ENCODE data around the gene MEN1. TPM values are rescaled to one million over a fixed set of nuclear protein-coding genes. Genes with fewer than 3 reads are reported as not detected.
A peak's percentile ranks its signal among the peaks of the same experiment; 100 is the strongest.

MEN1 gene
- total and polyA plus RNA-seq, 8 donors = 26.9 to 46.5 (median 37.0) TPM

GRCh38 chr11:64790205-64791095 is 19.9 kb downstream of the MEN1 start:
- intact Hi-C loops (cut with DNase I) = no loop called here

DNA sequence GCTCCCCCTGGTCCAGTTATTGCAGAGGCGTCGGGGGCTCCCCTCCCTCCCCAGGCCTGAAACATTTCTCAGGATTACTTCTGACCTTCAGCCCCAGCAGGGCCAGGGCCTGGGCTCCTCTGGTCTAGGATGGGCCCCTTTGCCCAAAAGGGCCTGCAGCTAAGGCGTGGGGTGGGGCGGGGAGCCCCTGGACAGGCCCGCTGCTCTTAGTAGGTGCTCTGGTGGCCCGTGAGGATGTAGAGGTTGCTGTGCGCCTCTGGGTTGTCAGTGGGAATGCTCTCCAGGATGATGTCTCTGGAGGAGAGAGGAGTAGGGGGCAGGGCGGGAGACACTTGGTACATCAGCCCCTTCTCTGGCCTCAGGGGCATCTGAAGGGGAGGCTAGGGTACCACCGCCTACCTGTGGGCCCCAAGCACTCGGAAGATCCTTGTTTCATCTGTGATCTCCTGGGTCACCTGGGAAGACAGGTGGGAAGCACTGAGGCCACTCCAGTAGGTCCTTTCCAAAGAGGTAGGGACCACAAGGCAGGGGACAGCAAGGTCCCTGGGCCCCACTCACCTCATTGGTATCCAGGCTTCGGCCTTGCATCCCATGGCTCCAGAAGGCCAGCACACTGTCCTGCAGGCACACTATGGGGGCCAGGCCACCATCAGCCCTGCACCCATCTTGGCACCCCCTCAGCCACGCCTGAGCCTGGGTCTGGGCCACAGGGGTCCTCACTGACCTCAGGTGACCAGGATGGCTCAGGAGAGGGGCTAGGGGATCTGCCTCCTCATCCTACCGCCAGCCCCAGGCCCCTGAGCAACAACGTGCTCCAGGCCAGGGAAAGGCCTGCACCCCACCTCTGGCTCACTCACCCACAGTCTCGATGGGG is 20.8 kb downstream of the MEN1 start:
- no peaks in the 10 kb centered on the region for H3K27me3 ChIP-seq
- H3K4me1 ChIP-seq = peaks cover 0 to 9% of the 10 kb centered on the region in 2 donors
- no peaks in the 10 kb centered on the region for H3K9me3 ChIP-seq
- H3K4me3 ChIP-seq = no peak overlapping the region
- intact Hi-C loops (cut with DNase I) = no loop called here
- no peak overlapping the region for H3K27ac ChIP-seq
- ATAC-seq (no peak), DNase-seq (peak in 1 of 4 donors; percentile 27)
- peaks cover 0 to 44% of the 10 kb centered on the region in 2 donors for H3K36me3 ChIP-seq
- no peak for TF ChIP-seq CTCF (IDR thresholded peaks at IDR 0.05)

More at GRCh38 chr11:64790205-64791095, 19.9 kb downstream of the MEN1 start:
- DNase-seq (peak in 2 of 4 donors; percentile 31 to 58), ATAC-seq (no peak)
- TF ChIP-seq CTCF (IDR thresholded peaks at IDR 0.05) = no peak
- peaks cover 0 to 44% of the 10 kb centered on the region in 2 donors for H3K36me3 ChIP-seq
- no peak overlapping the region for H3K4me3 ChIP-seq
- H3K27ac ChIP-seq = no peak overlapping the region
- H3K27me3 ChIP-seq = no peaks in the 10 kb centered on the region
- peaks cover 0 to 9% of the 10 kb centered on the region in 2 donors for H3K4me1 ChIP-seq
- H3K9me3 ChIP-seq = no peaks in the 10 kb centered on the region

DNA sequence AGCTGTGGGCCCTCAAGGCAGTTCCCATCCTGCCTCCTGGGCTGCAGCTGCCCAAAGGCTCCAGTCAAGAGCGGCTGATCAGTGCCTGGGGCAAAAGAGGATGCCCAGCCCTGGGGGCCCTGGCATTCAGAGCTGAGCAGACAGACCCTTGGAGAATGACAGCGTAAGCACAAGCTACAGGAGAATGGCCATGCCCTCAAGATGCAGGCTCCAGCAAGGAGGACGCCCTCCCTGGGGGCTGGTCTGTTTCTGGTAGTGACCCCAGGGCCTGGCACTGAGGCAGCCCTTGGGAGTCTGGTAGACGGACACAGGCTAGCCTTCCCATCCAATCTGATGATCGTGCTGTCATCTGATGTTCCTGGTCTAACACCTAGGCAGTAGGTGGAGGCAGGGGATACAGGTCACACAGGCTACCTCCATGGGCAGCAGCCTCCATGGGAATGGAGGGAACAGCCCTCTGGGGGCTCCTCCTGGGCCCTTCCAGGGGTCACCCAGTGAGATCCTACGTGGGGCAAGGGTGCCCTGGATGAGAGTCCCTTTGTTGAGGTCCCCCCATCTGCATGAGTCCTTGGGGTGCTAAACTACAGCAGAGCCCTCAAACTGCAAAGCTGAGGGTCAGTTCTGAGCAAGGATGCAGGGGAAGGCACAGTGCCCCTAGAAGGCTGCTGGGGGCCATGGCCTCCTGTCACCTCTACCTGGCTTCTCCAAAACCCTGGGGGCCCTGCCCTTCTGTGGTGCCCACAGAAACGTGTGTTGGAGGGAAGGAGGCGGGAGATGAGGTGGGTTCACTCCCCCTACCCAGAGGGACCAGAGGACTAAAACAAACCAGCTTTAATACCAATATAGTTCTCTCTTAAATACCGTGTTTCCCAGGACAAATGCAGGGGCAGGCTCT is 21.8 kb downstream of the MEN1 start:
- no peak for TF ChIP-seq CTCF (IDR thresholded peaks at IDR 0.05)
- no peak overlapping the region for H3K4me3 ChIP-seq
- no peak for ATAC-seq
- peaks cover 0 to 44% of the 10 kb centered on the region in 2 donors for H3K36me3 ChIP-seq
- H3K27ac ChIP-seq = no peak overlapping the region
- intact Hi-C loops (cut with DNase I) = no loop called here
- no peaks in the 10 kb centered on the region for H3K9me3 ChIP-seq
- H3K4me1 ChIP-seq = peaks cover 0 to 9% of the 10 kb centered on the region in 2 donors
- H3K27me3 ChIP-seq = no peaks in the 10 kb centered on the region
- peak in 1 of 4 donors; percentile 24 for DNase-seq

GRCh38 chr11:64787526-64788320 is 22.6 kb downstream of the MEN1 start:
- H3K27me3 ChIP-seq = no peaks in the 10 kb centered on the region
- DNase-seq (peak in 3 of 4 donors; percentile 34 to 87 (median 59)), ATAC-seq (peak; percentile 77)
- TF ChIP-seq CTCF (IDR thresholded peaks at IDR 0.05) = peak; percentile 58 to 72
- H3K27ac ChIP-seq = no peak overlapping the region
- intact Hi-C loops (cut with DNase I) = no loop called here
- peaks cover 0 to 9% of the 10 kb centered on the region in 2 donors for H3K4me1 ChIP-seq
- no peak overlapping the region for H3K4me3 ChIP-seq
- no peaks in the 10 kb centered on the region for H3K9me3 ChIP-seq
- H3K36me3 ChIP-seq = peaks cover 0 to 43% of the 10 kb centered on the region in 2 donors
